GM19328 (cell line): ENCODE data around the gene KLHL22.
"Not testable (repeated sequence)": the region's sequence is repeated elsewhere in the genome, so short reads cannot be mapped to it uniquely, and the experiment has no call there.

ENCODE experiments used
- ATAC-seq: cut with Tn5 transposase; IDR thresholded peaks from one replicate; pipeline ENCODE4 v1.9.1; 2021; ENCODE audit warnings: mild to moderate bottlenecking, moderate library complexity; ENCODE audit not compliant: unreplicated experiment

Gene KLHL22

GRCh38 chr22:20472629-20473442 lies 22.8 kb downstream of the KLHL22 start:
- no peak for ATAC-seq

- ATAC-seq: no peak
These were observed 24.3 kb downstream of the KLHL22 start for GRCh38 chr22:20471126-20471833.

GRCh38 chr22:20470525-20470924 lies 25.1 kb downstream of the KLHL22 start:
- not testable (repeated sequence) for ATAC-seq

GRCh38 chr22:20469110-20469868 lies 26.3 kb downstream of the KLHL22 start:
- no peak for ATAC-seq

GRCh38 chr22:20466659-20467379 lies 28.8 kb downstream of the KLHL22 start:
- no peak for ATAC-seq

- ATAC-seq: no peak
These were observed 29.9 kb downstream of the KLHL22 start for GRCh38 chr22:20465759-20466077.

- ATAC-seq: no peak
These were observed 30.5 kb downstream of the KLHL22 start for GRCh38 chr22:20464912-20465758.

- no peak for ATAC-seq
These were observed 31.4 kb downstream of the KLHL22 start for GRCh38 chr22:20464096-20464614.

GRCh38 chr22:20463324-20464095 lies 32.1 kb downstream of the KLHL22 start:
- no peak for ATAC-seq

- ATAC-seq: no peak
These were observed 35.7 kb downstream of the KLHL22 start for GRCh38 chr22:20459862-20460261.

- no peak for ATAC-seq
These were observed 36.4 kb downstream of the KLHL22 start for GRCh38 chr22:20459152-20459542.

GRCh38 chr22:20458530-20459151 lies 37.0 kb downstream of the KLHL22 start:
- ATAC-seq: no peak

GRCh38 chr22:20457506-20458240 lies 37.9 kb downstream of the KLHL22 start:
- no peak for ATAC-seq

GRCh38 chr22:20456722-20457076 lies 38.9 kb downstream of the KLHL22 start:
- ATAC-seq: no peak

GRCh38 chr22:20456064-20456721 lies 39.4 kb downstream of the KLHL22 start:
- no peak for ATAC-seq

GRCh38 chr22:20455709-20456063 lies 39.9 kb downstream of the KLHL22 start:
- ATAC-seq: no peak

- no peak for ATAC-seq
These were observed 42.4 kb downstream of the KLHL22 start for GRCh38 chr22:20453222-20453621.

- ATAC-seq: no peak
These were observed 43.7 kb downstream of the KLHL22 start for GRCh38 chr22:20451920-20452319.
